GM18505 (cell line): ENCODE results near the gene CD2BP2.
"Not testable (repeated sequence)": the region's sequence is repeated elsewhere in the genome, so short reads cannot be mapped to it uniquely, and the experiment has no call there.

Experiments used
- ATAC-seq: cut with Tn5 transposase; IDR thresholded peaks from one replicate; pipeline ENCODE4 v1.9.1; 2021; ENCODE audit not compliant: unreplicated experiment
- POLR2A ChIP-seq: IDR thresholded peaks from 4 replicates; pipeline ENCODE4 v1.6.1; 2011; ENCODE audit warnings: borderline replicate concordance; ENCODE audit not compliant: insufficient read depth, insufficient read length; ENCODE audit errors: extremely low read depth

CD2BP2 gene

DNA sequence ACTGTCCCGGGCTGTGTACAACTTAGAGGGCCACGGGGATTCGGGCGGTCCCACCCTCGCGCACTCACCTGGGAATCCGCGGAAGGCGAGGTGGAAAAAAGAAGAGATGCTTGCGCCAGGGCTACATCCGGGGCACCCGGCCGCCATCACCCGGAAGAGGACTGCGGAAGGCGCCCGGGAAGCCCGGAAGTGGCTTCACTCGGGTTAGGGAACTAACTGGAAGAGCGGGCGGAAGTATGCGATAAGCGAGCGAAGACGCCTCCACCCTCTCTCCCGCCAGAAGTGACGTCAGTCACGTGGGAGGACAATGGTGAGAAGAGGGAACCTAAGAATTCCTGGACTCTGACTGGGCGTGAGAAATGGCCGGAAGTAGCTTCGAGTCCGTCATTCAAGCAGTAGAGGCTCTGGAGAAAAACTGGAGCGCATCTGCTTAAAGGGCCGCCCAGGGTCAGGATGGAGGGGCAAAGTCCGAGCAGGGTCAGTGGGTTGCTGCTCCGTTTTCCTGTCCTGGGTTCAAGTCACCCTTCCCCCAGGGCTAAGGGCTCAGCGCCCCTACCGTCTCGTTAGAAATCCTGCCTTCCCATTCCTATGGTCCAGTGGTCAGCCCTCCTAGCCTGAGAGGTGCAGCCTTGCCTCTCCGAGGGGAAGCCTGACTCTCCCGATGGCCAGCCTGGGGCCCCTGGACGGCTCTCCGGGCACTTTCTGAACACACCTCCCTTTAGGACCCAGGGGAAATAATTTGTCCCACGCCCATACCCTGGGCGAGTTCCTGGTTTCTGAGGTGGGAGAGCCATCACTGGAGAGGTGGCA lies at the start of gene CD2BP2:
Gene CD2BP2 (minus strand): TSS at position 165 of the 810 bp plus-strand sequence. CDS start 627 bp downstream, outside the sequence.
- ATAC-seq: peak; percentile 55
- TF ChIP-seq POLR2A: peak; percentile 78

DNA sequence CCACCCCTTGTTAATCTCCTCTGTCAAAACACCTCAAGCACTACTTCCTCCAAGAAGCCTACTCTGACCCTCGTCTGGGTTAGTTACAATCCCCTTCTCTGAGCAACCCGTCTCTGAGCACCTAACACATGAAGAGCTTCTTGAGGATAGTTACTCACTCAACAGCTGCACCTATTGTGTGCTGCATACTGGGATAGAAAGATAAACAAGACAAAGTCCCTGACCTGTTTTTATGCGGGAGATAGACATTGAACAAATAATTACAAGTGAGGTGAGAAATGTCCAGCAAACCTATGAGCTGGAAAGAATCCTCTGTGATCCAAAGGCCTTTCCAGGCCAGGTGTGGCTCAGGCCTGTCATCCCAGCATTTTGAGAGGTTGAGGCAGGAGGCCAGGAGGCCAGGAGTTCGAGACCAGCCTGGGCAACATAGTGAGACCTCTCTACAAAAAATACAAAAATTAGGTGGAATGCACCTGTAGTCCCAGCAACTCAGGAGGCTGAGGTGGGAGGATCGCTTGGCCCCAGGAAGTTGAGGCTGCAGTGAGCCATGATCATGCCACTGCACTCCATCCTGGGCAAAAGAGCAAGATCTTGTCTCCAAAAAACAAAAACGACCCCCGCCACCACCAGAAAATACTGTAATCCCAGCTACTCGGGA lies 46.8 kb upstream of the CD2BP2 start:
- TF ChIP-seq POLR2A: no peak
- ATAC-seq: no peak

DNA sequence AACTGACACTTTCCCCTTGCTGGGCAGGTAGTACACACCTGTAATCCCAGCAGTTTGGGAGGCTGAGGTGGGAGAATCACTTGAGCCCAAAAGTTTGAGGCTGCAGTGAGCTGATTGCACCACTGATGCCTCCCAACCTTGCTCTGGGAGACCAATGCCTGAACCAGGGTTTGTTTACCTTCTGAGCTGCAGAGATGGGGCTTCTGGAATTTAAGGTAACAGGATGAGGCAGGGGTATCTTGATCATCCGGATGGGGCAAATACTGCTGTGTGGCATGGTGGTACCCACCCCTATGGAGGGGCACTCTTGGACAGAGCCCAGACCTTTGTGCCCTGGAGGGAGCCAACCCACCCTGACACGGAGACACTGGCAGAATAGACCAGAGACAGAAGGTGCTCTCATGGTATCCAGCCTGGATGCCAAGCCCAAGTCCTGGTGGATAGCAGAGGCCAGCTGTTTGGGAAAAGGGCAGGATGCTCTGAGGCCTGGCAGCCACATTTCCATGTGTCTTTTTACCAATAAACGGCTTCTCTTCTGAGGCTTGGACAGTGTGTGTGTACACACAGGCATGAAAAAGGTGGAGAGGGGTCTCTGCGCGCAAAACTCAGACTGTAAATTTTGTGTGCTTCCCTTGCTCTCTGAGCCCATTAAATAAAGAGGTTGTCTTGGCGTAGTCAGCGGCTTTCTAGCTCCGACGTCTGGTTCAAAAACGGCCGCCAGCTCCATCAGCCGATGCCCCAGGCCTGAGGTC lies 44.5 kb upstream of the CD2BP2 start:
- no peak for ATAC-seq
- TF ChIP-seq POLR2A: no peak

GRCh38 chr16:30398661-30399434 lies 43.7 kb upstream of the CD2BP2 start:
- ATAC-seq: no peak
- TF ChIP-seq POLR2A: no peak

GRCh38 chr16:30397776-30398660 lies 42.9 kb upstream of the CD2BP2 start:
- ATAC-seq: no peak
- TF ChIP-seq POLR2A: no peak

GRCh38 chr16:30397056-30397455 lies 41.9 kb upstream of the CD2BP2 start:
- no peak for TF ChIP-seq POLR2A
- ATAC-seq: no peak

DNA sequence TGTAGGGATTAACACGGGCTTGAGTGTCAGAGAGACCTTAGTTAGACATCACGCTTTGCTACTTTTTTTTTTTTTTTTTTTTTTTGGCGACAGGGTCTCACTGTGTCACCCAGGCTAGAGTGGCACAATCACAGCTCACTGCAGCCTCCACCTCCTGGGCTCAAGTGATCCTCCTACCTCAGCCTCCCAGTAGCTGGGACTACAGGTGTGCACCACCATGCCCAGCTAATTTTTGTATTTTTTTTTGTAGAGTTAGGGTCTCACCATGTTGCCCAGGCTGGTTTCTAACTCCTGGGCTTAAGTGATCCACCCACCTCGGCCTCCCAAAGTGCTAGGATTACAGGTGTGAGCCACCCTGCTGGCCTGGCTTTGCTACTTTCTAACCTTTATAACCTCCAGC lies 41.5 kb upstream of the CD2BP2 start:
- ATAC-seq: not testable (repeated sequence)

DNA sequence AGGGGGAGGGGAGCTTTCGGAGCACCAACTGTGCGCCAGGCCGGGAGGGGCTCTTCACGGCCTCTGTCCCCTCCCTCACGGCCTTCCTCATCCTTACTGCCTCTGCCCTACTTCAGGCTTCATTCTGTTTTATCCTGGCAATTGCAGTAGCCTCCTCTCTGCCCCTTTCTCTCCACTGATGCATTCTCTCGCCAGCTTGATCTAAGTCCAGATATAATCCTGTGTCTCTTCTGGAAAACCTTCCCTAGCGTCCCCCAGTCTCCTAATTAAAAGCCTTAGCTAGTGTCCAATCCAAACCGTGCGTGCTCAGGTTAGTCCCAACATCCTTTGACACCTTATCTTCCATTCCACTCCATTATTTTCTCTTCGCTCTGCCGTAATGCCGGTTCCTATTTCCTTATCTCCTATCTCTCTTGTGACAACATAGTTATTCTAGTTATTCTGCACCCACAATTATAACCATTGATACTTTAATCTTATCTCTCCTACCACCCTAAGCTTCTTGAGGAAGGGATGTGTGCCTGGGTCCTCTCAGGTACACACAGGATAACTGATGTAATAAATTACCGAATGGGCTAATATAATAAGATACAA lies 41.0 kb upstream of the CD2BP2 start:
- ATAC-seq: no peak

DNA sequence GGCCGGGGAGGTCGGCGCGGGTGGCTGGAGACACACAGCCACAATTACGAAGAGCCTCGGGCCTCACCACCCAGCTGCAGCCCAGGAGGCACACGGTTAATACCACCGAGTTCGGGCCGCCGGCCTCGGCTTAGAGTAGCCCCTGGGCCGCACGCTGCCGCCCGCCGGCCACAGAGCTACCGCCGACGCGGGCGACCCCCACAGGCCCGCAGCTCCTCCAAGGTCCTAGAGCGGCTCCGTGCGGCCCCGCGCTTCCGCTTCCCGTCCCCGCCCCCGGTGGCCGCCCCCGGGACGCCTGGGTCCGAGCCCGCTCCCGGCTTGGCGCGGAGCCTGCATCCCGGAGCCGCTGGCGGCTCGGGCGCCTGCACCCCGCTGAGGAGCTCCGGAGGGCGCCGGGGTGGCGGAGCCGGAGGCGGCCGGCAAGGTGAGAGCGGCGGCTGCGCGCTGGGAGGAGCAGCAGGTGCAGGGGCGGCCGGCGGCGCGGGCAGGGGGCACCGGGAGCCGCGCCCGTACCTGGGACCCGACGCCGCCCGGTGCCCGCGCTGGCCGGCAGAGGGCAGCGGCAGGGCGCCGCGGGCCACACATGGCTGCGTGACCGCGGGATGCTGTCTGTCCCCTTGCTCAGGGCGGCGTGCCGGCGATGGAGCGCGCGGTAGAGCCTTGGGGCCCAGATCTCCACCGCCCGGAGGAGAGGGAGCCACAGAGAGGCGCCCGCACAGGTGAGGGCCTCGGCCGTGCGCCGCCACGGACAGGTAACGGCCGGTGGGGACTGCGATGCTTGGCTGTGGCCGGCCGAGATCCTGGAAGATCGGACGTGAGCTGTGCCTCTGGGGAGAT lies 40.3 kb upstream of the CD2BP2 start, which contains the start of gene ZNF48:
Gene ZNF48 (plus strand): TSS at position 266 of the 837 bp plus-strand sequence. CDS start 375 bp downstream, at position 641.
- ATAC-seq: peak; percentile 60
- TF ChIP-seq POLR2A: peak; percentile 73

More for the DNA sequence above, 41.0 kb upstream of the CD2BP2 start:
- no peak for TF ChIP-seq POLR2A

- no peak for TF ChIP-seq POLR2A
- ATAC-seq: no peak
Observed at GRCh38 chr16:30394592-30395154, 39.6 kb upstream of the CD2BP2 start.

DNA sequence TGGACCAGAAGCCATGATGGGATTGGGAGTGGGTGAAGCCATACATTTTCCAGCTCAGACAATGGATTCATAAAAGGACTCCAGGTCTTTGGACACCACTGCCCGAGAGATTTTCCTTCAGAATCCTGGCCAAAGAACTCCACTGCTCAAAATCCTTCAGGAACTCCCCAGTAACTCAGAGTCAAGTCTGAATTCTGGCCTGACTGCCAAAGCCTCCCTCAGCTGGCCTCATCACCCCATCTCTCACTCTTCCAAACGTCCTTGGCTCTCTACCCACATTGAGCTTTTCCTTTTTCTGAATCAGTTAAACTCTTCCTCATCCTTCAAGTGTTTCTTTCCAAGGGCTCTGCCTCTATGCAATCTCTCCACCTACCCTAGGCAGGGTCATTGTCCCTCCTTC lies 28.4 kb upstream of the CD2BP2 start:
- TF ChIP-seq POLR2A: no peak
- ATAC-seq: no peak
